ENCODE results near the gene PRKAG2. TPM values are rescaled to one million over a fixed set of nuclear protein-coding genes. Genes with fewer than 3 reads are reported as not detected.
A peak's percentile ranks its signal among the peaks of the same experiment; 100 is the strongest.

The PRKAG2 gene
- total RNA-seq, 1 experiment from 2014 or later, result 10.9 TPM

DNA sequence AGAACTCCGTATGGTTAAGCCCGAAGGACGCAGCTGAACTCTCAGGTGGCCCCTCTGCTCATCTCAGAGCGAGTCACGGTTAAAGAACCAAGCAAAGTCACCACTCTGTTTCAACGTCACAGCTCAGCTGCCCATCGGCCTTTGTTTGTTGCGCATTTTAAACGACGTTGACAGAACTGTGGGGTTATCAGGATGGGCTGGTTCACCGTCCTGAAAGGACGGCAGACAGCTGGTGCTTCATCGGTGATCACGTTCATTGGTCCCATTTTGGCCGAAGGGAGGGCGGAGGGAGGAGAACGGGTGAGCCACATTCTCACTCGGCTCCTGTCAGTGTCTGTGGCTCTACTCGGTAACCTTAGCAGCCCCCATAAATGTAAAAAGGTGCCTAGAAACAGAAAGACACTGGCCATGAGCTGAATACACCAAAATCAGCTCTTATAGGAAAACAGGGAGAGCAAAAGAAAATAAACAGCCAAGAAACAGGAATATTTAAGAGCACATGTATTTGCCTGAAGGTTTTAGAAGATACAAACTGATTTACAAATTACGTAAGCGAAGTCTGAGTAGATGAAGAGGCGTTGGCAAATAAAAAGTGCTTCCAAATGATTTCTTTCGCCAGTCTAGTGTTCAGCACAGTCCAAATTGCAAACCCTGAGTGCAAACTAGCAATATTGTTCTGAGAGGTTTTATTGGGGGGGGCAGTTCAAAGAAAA is 8.4 kb downstream of the PRKAG2 start:
- H3K4me1 ChIP-seq, result peaks cover 2% of the 10 kb centered on the region; the same call in 1 of the 2 replicates
- no peak overlapping the region for H3K27ac ChIP-seq
- H3K27me3 ChIP-seq, result no peaks in the 10 kb centered on the region
- DNase-seq, result no peak
- H3K9me3 ChIP-seq (replicated peaks), result no peaks in the 10 kb centered on the region; the same call in 1 of the 2 replicates
- no peaks in the 10 kb centered on the region for H3K36me3 ChIP-seq
- no peak overlapping the region for H3K4me3 ChIP-seq

DNA sequence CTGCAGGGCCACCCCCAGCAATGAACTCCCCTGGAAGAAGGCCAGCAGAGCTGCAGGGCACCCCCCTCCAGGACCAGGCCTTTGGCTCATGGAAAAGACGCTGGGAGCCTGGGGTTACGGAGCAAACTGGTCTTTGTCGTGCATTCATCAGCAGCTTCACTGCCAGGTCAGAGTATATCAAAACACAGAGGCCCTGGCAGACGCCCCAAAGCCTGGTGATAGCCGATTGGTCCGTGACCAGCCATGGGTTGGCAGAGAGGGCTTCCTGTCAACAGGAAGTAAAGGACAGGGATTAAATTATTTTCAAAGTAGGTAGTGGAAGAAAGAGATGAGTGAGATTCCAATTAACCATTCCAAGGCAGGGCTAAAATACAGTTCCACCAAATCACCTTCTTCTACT is 9.0 kb downstream of the PRKAG2 start:
- H3K36me3 ChIP-seq, result no peaks in the 10 kb centered on the region
- no peak for DNase-seq
- H3K4me3 ChIP-seq, result no peak overlapping the region
- no peaks in the 10 kb centered on the region; the same call in 1 of the 2 replicates for H3K9me3 ChIP-seq (replicated peaks)
- no peaks in the 10 kb centered on the region for H3K27me3 ChIP-seq
- H3K4me1 ChIP-seq, result peaks cover 2% of the 10 kb centered on the region; the same call in 1 of the 2 replicates
- H3K27ac ChIP-seq, result no peak overlapping the region

DNA sequence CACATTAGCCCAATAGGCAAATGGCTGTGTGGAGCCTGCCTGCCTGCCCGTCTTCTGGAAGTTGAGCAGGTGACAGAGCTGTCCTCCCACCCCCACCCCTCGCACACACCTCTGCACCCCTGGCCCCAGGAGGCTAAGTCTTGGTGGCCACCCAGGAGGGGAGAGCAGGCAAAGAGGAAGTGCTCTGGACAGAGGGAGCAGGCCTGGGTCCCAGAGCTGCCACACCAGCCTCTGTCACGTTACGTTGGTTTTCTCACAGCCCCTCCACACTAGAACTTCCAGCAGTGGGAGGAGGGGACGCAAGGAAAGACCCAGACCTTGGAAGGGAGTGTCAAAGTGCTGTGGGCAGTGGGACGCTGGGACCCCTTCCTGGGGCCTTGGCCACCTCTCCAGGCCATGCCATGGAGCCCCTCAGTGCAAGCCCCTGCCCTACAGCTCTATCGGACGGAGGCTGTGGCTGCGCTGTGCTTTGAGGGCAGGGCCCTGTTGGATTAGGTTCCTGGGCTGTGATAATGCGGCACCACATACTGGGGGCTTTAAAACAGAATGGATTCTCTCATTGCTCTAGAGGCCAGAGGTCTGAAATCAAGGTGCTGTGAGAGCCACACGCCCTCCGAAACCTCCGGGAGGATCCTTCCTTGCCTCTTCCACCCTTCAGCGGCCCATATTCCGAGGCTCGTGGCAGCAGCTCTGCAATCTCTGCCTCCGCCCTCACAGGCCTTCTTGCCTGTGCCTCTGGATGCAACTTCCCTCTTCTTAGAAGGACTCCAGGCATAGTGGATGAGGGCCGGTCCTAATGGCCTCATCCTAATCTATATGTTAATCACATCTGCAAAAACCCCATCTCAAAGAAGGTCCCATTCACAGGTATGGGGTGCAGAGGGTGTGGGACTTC is 9.9 kb downstream of the PRKAG2 start:
- H3K4me1 ChIP-seq, result peaks cover 2% of the 10 kb centered on the region; the same call in 1 of the 2 replicates
- H3K27ac ChIP-seq, result no peak overlapping the region
- no peaks in the 10 kb centered on the region for H3K36me3 ChIP-seq
- DNase-seq, result no peak
- H3K27me3 ChIP-seq, result no peaks in the 10 kb centered on the region
- H3K4me3 ChIP-seq, result no peak overlapping the region
- H3K9me3 ChIP-seq (replicated peaks), result no peaks in the 10 kb centered on the region; the same call in 1 of the 2 replicates

DNA sequence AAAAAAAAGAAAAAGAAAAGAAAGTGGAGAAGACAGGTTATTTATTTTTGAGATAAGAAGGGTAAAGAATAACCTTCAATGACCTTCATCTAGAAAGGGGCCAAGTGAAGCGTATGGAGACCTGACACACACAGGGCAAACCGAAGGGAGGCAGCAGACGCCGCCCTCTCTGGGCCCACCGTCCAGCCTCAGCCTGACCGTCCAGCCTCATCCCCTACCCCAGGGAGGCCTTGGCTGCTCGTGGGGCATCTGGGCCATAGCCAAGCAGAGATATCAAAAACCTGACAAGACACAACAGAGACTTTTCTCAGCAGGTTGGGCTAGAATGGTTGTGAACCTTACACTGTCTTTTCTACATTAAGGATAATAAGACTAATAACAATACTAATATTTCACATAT is 10.9 kb downstream of the PRKAG2 start:
- no peaks in the 10 kb centered on the region for H3K36me3 ChIP-seq
- peak overlapping the region; percentile 68 for H3K27ac ChIP-seq
- peaks cover 2% of the 10 kb centered on the region; the same call in 1 of the 2 replicates for H3K4me1 ChIP-seq
- H3K9me3 ChIP-seq (replicated peaks), result no peaks in the 10 kb centered on the region; the same call in 1 of the 2 replicates
- DNase-seq, result no peak
- H3K4me3 ChIP-seq, result no peak overlapping the region
- no peaks in the 10 kb centered on the region for H3K27me3 ChIP-seq

DNA sequence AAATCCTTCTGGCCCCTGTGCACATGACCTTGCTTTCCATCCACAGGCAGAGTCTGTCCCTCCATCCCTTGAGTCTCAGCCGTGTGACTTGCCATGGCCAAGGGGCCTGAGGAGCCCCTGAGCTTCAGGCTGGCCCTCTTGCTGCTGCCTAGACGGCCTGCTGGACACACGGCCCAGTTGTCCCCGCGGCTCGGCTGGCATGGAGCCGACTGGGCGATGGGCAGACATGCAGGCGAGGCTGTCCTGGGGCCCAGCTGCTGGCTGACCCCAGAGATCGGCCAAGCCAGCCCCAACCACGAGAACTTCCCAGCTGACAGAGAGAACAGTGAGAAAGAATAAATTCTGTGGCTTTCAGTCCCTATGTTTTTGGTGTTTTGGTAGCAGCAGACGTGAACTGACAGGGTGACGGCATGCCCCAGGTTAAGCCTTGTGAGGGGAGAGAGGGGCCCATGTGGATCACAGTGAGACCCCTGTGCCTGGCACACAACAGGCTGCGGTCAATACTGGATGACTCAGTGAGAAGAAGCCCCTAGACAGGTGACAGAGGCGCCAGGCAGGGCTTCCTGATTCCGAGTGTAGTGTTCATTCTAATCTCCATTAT is 11.7 kb downstream of the PRKAG2 start:
- Histone ChIP-seq H3K27me3 (no peaks in the 10 kb centered on the region), H3K9me3 (replicated peaks) (no peaks in the 10 kb centered on the region; the same call in 1 of the 2 replicates), H3K4me3 (no peak overlapping the region), H3K27ac (peak overlapping the region; percentile 68), H3K36me3 (no peaks in the 10 kb centered on the region), H3K4me1 (peaks cover 2% of the 10 kb centered on the region; the same call in 1 of the 2 replicates)
- peak; percentile 79 for DNase-seq

DNA sequence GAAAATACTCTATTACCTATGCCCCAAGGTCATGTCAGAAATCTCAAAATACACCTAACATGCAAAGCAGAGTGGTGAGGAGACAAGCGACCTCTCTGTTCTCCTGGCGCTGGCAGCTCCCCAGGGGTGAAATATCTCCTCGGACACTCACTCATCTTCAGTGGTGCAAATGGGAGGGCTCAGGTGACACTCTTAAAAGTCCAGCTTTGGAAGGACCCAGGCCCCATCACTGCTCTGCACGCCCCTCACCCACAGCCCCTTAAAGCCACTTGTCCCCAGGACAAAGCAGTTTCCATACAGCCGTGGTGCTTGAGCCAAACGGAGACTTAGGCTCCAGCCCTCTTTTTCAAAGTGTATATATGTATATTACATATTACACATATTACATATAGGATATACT is 12.4 kb downstream of the PRKAG2 start:
- Histone ChIP-seq H3K9me3 (replicated peaks) (no peaks in the 10 kb centered on the region; the same call in 1 of the 2 replicates), H3K4me3 (no peak overlapping the region), H3K36me3 (no peaks in the 10 kb centered on the region), H3K27me3 (no peaks in the 10 kb centered on the region), H3K27ac (peak overlapping the region; percentile 68), H3K4me1 (peaks cover 2% of the 10 kb centered on the region; the same call in 1 of the 2 replicates)
- DNase-seq, result no peak

DNA sequence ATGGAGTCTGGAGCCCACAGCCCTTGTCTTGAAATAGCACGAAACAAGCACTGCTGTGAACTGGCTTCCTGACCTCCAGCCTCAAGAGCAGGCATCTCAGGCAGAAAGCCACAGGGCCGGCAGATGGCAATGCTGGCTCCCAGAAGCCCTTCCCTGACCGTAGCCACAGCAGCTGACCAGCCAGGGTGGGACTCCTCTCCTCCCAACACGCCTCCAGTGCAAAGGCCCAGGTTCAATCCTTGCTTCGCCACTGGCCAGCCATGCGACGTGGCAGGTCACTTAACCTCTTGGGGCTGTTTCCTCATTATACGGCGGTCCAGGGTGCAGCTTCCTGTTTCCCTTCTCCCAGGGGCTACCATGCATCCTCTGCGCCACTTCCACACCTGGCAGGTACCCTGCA is 12.8 kb downstream of the PRKAG2 start:
- Histone ChIP-seq H3K4me3 (no peak overlapping the region), H3K27ac (no peak overlapping the region), H3K9me3 (replicated peaks) (no peaks in the 10 kb centered on the region; the same call in 1 of the 2 replicates), H3K27me3 (no peaks in the 10 kb centered on the region), H3K36me3 (no peaks in the 10 kb centered on the region), H3K4me1 (peaks cover 2% of the 10 kb centered on the region; the same call in 1 of the 2 replicates)
- DNase-seq, result peak in 1 of 2 experiments; percentile 36

DNA sequence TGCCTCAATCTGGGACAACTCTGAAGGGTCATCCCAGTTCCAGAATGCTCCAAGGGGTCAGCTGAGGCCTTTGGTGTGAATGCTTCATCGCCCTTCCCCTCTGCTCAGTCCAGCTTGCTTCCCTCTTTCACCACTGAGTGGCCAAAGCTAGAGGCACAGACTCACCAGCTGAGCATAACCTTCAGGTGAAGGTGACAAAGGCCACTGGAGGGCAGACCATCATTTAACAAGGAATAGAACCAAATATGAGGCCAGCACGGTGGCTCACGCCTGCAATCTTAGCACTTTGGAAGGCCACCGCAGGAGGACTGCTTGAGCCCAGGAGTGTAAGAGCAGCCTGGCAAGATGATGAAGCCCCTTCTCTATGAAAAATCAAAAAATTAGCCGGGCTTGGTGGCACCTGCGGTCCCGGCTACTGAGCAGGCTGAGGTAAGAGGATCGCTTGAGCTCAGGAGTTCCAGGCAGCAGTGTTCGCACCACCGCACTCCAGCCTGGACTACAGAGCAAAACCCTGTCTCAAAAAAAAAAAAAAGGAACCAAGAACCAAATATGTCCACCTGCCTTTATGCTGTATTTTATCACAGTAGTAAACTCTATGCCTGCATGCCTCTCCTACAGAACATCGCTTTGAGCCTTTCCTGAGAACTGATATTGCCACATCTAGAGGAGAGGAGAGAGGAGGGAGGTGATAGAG is 13.4 kb downstream of the PRKAG2 start:
- no peak overlapping the region for H3K4me3 ChIP-seq
- DNase-seq, result no peak
- H3K36me3 ChIP-seq, result no peaks in the 10 kb centered on the region
- no peaks in the 10 kb centered on the region for H3K27me3 ChIP-seq
- H3K9me3 ChIP-seq (replicated peaks), result no peaks in the 10 kb centered on the region
- H3K27ac ChIP-seq, result no peak overlapping the region
- peaks cover 2% of the 10 kb centered on the region; the same call in 1 of the 2 replicates for H3K4me1 ChIP-seq

DNA sequence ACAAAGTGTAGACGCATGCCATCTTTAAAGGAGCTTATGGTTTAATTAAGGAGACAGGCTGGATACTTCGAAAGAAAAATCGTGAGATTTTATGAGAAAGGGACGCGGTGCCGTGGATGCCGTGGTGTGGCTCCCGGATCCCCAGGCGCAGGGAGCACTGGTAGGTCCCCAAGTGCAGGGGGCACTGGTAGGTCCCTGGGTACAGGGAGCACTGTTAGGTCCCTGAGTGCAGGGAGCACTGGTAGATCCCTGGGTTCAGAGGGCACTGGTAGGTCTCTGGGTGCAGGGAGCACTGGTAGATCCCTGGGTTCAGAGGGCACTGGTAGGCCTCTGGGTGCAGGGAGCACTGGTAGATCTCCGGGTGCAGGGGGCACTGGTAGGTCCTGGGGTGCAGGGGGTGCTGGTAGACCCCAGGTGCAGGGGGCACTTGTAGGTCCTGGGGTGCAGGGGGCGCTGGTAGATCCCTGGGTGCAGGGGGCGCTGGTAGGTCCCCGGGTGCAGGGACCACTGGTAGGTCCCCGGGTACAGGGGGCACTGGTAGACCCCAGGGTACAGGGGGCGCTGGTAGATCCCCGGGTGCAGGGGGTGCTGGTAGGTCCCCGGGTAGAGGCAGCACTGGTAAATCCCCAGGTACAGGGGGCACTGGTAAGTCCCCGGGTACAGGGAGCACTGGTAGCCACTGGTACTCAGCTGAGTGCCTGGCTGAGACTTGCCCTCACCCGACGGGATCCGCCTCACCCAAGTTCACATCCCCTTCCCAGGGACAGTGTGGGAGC is 14.1 kb downstream of the PRKAG2 start:
- no peaks in the 10 kb centered on the region for H3K27me3 ChIP-seq
- H3K36me3 ChIP-seq, result no peaks in the 10 kb centered on the region
- no peak for DNase-seq
- no peaks in the 10 kb centered on the region for H3K9me3 ChIP-seq (replicated peaks)
- no peak overlapping the region for H3K27ac ChIP-seq
- no peak overlapping the region for H3K4me3 ChIP-seq
- peaks cover 2% of the 10 kb centered on the region; the same call in 1 of the 2 replicates for H3K4me1 ChIP-seq

DNA sequence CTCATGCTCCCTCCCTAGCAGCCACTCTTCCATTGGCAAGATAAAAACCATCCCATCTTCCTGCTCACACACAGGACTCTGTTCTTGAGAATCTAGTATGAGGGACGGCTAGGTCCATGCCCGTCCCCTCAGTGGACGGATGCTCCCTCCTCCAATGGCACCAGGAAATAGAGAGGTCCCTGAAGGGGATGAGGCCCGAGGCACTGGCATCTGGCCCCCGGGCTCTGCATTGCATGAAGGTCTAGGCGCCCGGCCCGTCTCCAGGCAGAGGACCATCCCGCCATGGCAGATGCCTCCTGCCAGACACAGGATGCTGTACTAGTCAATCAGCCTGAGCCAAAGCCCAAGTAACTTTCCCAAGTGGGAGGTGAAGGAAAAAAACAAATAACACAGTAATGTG is 15.0 kb downstream of the PRKAG2 start:
- H3K36me3 ChIP-seq, result no peaks in the 10 kb centered on the region
- H3K27me3 ChIP-seq, result no peaks in the 10 kb centered on the region
- DNase-seq, result no peak
- H3K4me3 ChIP-seq, result no peak overlapping the region
- H3K9me3 ChIP-seq (replicated peaks), result no peaks in the 10 kb centered on the region
- no peak overlapping the region for H3K27ac ChIP-seq
- peaks cover 2% of the 10 kb centered on the region; the same call in 1 of the 2 replicates for H3K4me1 ChIP-seq

DNA sequence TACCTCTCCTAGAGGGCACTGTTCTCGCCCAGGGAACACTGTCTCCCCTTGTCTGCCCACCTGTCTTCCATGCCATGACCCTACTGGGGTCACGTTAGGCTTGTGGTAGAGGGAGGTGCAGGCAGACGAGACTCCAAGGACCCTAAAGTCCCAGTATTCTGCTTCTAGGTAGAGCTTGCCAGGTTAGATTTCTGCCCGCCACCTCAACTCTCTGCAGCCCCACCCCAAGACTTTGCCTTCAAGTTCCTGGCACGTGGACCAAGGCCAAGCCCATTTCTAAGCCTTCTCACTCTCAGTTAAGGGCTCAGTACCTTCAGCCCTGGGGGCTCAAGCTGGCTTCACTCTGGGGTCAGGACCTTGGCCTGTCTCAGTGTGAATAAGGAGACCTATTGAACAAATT is 16.1 kb downstream of the PRKAG2 start:
- Histone ChIP-seq H3K4me3 (no peak overlapping the region), H3K27ac (no peak overlapping the region), H3K27me3 (no peaks in the 10 kb centered on the region), H3K4me1 (peaks cover 2% of the 10 kb centered on the region; the same call in 1 of the 2 replicates), H3K9me3 (replicated peaks) (no peaks in the 10 kb centered on the region), H3K36me3 (no peaks in the 10 kb centered on the region)
- DNase-seq, result no peak

DNA sequence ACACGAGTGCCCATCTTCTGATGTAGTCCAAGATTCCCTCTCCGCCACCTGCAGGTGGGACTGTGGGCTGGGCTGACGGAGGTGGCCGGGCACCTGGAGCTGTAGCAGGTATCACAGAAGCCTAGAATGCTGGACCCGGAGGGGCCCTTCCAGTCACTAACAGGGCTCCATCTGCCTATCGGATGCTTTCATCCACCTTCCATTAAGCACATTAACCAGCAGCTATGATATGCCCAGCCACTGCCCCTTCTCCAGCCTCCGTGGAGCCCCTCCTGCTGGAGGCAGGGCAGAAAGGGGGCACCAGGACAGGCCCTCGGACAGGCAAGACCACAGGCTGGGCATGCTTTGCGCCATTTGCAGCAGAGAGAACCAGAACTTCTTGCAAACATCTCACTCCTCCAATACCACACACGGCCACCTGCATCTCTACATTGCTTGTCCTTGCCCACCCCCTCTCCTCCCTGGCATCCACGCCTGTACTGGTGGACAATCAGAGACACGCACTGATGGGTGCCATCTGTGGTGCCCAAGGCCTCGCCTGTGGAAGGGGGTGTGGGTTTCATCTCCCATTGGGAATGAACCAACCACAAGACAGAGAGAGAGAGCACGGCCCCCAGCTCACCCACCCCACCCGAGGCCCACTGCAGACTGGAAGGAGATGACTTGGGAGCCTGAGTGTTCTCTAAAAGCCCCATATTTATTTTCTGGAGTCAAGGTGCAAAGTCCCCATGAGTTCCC is 16.8 kb downstream of the PRKAG2 start:
- H3K4me3 ChIP-seq, result no peak overlapping the region
- no peaks in the 10 kb centered on the region for H3K36me3 ChIP-seq
- no peaks in the 10 kb centered on the region for H3K27me3 ChIP-seq
- H3K4me1 ChIP-seq, result peaks cover 2% of the 10 kb centered on the region; the same call in 1 of the 2 replicates
- no peak for DNase-seq
- no peaks in the 10 kb centered on the region for H3K9me3 ChIP-seq (replicated peaks)
- no peak overlapping the region for H3K27ac ChIP-seq

All from SJCRH30 (cell line).